CD4-positive, alpha-beta T cell treated with Interleukin-2 at 100 ng/mL for 4 hours (primary cell): ENCODE results near the gene LMOD3.

Source experiments
- DNase-seq: peaks from one replicate; pipeline ENCODE4 v3.0.0-alpha.2; 2020; ENCODE audit warnings: low spot score

Gene LMOD3

GRCh38 chr3:69121950-69122349, 445 bp downstream of the LMOD3 start:
- DNase-seq: no peak

DNA sequence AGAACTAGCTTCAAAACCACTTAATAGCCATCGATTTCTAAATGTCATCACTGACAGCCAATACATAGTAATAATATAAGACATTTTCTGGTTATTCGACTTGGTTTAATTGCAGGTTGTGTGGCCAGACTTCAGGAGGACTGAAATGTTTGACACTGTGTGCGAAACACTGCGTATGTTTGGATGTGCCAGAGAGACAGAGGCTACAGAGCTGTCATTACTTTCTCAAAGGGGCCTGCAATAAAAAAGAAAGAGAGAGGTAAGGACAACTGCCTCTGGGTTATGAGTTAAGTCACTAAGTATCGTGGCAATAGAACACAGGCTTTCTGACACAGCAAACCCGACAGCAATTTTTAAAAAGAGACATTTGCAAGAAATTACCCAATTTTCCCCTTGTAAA, 882 bp downstream of the LMOD3 start:
- DNase-seq: no peak

DNA sequence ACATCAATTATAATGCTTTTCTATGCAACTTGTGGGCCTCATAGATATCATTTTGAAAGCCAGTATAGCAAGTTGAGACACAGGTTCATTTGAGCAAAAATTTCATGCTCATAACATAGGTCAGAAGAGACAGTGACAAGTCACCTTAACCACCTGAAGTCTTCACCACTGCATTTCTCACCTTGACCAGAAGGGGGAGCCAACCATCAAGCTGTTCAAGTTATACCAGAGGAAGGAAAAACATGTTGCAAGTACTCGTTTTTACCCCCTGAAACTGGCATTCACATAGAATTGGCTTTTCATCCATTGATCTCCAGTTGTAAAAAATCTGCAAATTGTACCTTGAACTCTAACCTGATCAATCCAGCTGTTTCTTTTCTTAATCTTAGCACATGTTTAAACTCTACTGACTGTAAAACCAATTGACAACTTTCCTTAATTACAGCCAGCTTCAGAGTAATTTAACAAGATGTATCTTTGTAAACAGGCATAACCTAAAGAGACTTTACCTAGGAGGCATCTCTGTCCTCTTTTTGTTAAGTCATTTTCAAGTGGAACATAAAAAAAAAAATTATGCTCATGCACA, 1.4 kb downstream of the LMOD3 start:
- DNase-seq: peak; percentile 92

- DNase-seq: no peak
Observed at GRCh38 chr3:69119681-69120080, 2.7 kb downstream of the LMOD3 start.

DNA sequence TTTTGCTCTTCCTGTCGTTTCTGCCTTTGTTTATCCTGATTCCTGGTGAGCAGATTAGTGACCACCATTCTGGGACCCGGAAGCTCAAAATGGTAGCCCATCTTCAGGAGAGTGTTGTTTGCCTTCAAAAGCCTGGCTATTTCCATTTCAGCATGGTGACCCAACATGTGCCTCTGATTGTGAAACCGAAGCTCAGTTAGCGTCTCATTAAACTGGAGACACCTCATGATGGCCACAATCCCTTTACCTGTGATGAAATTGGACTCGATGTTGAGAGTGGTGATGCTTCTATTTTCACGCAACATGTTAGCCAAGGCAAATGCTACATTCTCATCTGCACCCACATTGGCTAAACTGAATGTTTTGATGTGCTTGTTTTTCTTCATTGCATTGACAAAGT, 3.3 kb downstream of the LMOD3 start:
- no peak for DNase-seq

DNA sequence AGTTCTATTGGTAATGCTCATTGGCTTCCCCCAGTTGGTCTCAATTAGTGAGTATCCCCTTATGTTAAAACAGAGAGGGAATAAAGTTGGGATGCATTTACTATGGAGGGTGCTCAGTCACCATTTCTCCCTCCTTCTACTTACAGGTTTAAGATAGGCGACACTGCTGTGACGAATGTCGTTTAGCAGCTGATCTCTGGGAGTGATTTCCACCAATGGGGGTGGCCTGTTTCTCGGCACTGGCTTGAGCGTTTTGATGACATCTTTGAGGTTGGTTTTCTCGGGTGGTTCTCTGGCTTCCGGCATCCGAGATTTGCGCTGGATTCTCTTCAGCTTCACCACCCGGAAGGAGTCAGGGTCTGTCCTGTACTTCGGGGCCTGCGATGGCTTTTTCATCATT, 3.8 kb downstream of the LMOD3 start:
- DNase-seq: no peak

DNA sequence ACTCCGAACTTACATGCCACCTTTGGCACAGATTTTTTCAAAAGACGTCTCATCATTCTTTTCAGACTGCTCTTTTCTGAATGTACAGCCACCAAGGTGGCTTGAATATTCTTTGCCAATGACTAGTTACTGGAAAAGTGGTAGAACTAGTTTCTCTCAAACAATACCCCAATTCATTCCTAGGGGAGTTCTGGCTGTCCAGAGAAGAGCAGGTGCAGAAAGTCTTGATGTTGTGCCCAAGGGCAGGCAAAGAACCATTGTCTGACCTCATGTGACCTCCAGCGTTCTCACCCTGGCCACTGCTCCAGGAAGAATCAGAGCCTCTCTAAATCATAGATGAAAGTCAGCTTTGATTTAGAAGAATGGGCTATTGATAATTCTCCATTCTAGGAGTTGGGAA, 5.5 kb downstream of the LMOD3 start:
- no peak for DNase-seq

GRCh38 chr3:69116162-69116561, 6.2 kb downstream of the LMOD3 start:
- no peak for DNase-seq

DNA sequence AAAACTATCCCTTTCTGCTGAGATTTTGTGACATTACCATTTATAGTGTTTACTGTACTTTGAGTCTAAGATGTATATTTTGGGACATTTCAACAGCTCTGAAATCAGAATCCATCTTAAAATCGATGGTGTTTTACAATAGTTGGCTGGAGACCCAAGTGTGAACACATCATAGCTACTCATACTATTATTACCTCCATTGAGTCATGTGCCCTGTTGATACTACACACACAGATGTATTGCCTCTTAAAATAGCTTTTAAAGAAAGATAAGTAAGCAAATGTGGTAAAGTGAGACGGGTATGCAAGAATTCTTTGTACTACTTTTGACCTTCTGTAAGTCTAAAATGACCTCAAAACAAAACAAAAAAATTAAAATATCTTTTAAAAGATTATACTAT, 6.7 kb downstream of the LMOD3 start:
- no peak for DNase-seq

DNA sequence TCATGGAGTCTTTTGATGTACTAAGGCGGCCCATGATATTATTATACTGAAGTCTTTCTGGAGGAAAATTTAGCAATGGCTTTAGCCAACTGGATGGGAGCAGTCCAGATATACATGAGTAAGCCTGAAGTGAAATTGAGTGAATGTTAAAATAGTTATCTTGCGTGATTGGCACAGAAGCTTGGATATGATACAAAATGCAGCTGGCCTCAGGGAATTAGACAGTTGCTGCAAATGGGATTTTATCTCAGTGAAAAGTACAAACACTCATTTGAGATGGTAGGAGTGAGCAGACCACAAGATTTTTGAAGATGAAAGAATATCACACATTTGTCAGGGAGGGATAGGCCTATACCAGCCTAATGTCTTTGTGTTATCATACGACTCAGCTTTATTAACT, 8.9 kb downstream of the LMOD3 start:
- no peak for DNase-seq

DNA sequence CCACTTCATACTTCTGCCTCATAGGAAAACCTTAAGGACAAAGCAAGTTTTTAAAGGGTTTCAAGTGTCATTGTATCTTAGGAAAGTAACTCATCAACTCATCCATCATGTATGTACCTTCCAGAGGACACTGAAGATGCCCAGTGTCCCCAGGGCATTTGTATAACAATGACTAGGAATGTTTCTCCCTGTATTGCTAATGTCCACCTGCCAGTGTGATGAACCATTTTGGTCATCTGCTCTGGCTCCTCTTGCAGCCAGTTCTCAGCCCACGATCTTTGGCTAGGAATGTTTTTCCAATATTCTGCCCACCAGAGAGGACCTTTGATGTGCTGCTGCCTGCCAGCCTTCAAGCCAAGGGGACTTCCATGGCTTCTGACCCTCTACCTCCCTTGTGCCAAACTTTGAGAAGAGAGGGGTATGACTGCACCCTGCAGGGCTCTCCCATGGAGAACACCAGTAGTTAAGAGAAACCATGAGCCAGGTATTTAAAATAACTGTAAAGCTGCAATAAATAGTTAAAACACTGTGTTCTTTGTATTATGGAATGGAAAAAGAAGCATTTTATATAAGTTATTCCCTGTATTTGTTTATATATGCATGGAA, 11.4 kb downstream of the LMOD3 start:
- DNase-seq: no peak

DNA sequence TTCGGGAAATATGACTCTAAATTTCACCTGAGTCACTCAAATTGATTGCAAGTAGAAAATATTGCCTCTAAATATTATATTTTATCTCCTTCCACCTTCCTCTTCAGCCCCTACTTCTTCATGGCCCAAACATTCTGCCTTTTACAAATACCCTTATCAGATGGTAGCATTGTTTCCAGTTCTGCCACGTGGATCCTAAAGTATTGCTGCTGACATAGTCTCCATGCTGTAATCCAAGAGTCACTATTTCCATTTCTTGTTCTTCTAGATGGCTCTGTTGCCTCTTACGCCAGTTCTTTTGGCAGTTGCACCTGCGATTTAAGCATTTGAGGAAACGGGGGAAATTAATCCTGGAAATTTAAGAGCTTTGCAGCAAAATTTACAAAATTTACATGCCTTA, 13.6 kb downstream of the LMOD3 start:
- no peak for DNase-seq

DNA sequence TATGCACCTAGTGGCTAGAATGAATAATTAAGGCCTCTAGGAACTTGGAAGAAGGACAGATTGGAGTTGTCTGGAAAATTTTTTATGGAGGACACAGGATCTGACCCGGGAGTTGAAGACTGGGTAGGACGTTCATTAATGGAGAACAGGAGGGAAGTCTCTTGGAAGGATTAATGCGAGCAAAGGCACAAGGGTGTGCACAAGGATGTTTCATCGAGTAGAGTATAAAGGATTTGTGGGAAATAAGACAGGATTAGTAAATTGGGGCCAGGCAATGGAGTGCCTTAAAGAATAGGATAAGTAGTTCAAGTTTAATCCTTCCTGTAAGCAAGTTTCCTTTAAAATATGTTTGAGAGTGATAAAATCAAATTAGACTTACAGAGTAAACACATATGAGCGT, 14.6 kb downstream of the LMOD3 start:
- DNase-seq: no peak

GRCh38 chr3:69105320-69105719, 17.1 kb downstream of the LMOD3 start:
- DNase-seq: no peak

- no peak for DNase-seq
Observed at GRCh38 chr3:69104586-69104985, 17.8 kb downstream of the LMOD3 start.

GRCh38 chr3:69103123-69103522, 19.3 kb downstream of the LMOD3 start:
- DNase-seq: no peak

- DNase-seq: no peak
Observed at GRCh38 chr3:69102384-69102783, 20.0 kb downstream of the LMOD3 start.

- no peak for DNase-seq
Observed at GRCh38 chr3:69099576-69099975, 22.8 kb downstream of the LMOD3 start.

DNA sequence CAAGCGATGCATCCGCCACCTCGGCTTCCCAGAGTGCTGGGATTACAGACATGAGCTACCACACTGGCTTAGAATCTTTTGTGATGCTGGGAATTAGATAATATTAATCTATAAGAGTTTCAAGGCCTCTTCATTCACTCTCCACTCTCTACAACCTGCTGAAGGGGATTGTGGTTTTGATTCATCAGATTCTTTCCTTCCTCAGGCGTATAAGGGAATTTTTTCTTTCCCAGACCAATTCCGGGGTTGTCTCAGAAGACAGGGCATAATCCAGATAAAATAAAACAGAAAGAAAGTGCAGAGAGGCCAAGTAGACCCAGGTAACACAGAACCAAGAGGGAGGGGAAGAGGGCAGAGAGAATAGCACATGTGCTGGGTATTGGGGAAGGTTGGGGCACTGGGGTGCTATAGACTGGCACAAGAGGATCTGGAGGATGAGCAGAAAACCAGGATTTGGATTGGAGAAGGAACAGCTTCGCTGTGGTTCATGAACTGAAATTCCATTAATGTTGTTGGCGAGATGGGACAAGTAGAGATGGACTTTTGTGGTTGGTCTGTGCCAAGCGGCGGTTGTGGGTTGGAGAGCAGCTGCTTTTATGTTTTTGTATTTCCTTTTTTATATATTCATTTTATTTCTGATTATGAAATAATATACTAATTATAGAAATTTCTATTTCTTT, 24.8 kb downstream of the LMOD3 start:
- DNase-seq: no peak

DNA sequence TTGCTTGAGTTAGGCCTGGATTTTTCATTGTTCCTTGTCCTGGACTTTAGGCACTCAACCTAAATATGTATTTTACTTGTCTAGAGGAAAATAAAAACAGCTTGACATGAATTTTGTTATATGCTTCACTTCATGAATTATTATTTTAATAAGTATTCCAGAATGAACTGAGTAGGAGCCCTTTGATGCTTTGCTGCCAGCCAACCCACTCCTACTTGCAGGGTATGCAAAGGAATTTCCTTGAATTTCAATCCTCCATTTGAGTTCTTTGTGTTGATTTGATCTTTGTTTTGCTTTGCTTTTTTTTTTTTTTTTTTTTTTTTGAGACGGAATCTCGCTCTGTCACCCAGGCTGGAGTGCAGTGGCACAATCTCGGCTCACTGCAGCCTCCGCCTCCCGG, 26.1 kb downstream of the LMOD3 start:
- DNase-seq: no peak

GRCh38 chr3:69095636-69096035, 26.8 kb downstream of the LMOD3 start:
- peak; percentile 54 for DNase-seq

DNA sequence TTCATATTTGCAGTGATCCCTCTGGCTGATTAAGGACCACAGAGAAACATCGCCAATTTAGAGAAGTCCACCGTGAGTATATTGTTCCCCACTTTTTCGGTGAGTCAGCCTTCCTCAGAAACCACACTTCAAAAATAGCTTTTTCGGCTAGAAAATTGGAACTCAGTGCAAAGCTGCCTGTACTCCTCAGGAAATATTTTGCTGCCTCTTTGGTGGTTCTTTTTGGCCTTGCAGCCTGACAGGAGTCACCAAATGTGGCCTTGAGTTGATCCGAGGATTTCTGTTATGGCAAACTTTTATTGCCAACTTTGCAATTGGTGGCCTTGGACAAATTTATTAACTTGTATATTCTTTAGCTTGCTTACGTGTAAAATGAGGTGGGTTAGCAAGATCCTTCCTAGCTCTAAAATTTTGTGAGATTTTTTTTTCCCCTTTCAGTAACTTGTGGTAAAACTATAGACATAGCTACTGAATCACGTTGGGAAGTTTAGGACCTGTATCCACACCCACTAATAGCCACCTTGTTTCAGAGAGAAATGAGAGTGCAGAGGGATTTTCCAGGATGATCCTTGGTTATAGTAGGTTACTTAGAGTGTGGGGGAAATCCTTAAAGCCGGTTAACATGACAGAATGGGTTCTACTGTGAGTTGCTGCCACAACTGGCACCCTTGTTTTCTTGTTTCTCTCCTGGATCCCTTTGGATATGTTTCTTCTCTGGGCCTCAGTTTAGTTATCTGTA, 27.8 kb downstream of the LMOD3 start:
- DNase-seq: peak; percentile 50

- DNase-seq: peak; percentile 68
Observed at GRCh38 chr3:69092030-69092516, 30.3 kb downstream of the LMOD3 start.
